M059J (cell line): ENCODE data around the gene NPAS3. TPM values are rescaled to one million over a fixed set of nuclear protein-coding genes. Genes with fewer than 3 reads are reported as not detected.

Experiments
- DNase-seq: peaks from one replicate; pipeline ENCODE4 v3.0.0-alpha.2; 2012; ENCODE audit warnings: low read depth
- total RNA-seq: library from RNA; depleted of rRNA; stranded (reverse); fragments of >200 nt; shearing (Covaris generic); gene quantifications from 2 replicates; pipeline ENCODE4 v1.2.3, GENCODE V29; 2014

The NPAS3 gene
- total RNA-seq, 1 experiment from 2014 or later, result 2.7 TPM

DNA sequence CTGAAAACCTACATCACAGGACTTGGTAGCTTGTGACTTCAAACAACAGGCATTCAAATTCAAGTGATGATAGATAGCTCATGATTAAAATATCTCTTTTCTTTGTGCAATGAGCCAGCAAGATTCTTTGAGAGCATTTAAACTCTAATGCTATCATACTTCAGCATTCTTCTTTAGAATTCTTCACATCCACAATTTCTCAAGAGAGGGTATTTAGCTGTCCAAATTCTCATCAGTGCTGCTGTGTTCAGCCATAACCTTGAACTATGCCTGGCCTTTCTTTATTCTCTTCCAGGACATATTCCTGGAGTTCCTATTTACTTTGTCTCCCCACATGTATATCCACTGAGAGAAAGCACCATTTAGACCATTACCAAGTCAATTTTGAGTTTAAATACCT is 691.1 kb downstream of the NPAS3 start:
- DNase-seq, result no peak

DNA sequence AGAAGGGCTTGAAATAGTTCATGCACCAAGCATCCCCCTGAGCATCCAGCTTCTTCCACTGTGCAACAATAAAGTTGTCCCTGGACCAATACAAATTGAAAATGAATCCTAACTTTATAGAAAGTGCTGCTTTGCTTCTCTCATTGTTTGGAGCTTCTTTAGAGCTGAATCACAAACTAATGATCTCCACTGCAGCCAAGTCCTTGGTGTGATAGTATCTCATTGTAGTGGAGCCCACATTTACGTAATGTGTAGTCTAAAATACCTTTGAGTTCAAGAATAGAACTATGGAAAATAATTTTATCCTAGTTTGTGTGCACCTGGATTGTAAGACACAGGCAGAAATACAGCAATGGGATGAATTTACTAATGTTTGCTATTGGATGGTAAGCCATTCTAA is 692.3 kb downstream of the NPAS3 start:
- no peak for DNase-seq

GRCh38 chr14:33631441-33631840 is 692.8 kb downstream of the NPAS3 start:
- DNase-seq, result no peak

GRCh38 chr14:33634631-33635030 is 696.0 kb downstream of the NPAS3 start:
- peak; percentile 54 for DNase-seq

DNA sequence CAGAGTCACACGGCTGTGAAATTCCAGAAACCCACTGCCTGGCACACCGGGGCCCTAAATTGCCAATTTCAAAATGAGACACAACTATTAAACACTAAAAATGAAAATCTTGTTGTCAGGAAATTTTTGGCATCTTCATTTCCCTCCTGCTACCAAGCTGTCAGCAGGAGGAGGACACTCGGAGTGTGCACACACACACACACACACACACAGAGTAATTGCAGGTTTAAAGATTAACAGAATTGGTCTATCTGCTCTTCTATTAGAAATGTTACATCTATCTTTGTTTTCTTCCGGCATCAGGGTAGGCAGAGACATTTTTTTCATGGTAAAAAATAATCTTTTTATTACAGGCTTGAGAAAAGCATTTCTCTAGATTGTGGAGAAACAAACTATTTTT is 698.0 kb downstream of the NPAS3 start:
- DNase-seq, result no peak

GRCh38 chr14:33642080-33642479 is 703.4 kb downstream of the NPAS3 start:
- DNase-seq, result peak; percentile 12

- peak; percentile 57 for DNase-seq
These were observed 704.1 kb downstream of the NPAS3 start for GRCh38 chr14:33642691-33643244.

DNA sequence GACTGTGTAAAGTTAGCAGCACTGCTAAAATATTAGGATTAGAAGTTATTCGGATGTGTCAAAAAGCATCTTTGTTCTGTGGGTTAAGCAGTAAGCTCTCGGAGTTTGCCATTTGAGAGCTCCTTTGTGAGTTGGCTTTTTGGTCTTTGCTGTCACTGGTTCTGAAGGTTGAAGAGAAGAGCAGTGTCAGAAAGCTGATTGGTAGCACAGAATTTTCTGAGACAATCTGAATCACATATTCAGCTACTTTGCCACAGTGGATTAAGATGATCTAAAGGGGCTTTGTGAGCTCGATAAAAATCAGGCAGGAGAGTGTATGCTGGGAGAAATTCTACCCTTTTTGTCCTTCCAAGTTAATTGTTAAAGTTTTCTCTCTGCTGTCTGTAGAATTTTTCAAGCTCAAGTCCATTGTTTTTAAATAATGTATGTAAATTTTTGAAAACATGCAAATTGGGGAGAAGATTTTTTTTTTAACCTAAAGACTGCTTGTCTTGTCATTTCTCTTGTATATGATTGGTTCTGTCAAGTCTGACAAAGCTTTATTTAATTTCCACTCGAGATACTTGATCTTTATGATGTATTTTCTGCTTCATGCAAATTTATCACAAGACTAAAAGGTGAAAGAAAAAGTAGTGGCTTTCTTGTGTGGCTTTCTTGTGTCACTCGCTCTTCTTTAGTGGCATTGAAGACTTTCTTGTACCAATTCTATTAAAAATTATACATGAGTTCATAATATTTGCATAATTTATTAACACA is 704.9 kb downstream of the NPAS3 start:
- peak; percentile 9 for DNase-seq

DNA sequence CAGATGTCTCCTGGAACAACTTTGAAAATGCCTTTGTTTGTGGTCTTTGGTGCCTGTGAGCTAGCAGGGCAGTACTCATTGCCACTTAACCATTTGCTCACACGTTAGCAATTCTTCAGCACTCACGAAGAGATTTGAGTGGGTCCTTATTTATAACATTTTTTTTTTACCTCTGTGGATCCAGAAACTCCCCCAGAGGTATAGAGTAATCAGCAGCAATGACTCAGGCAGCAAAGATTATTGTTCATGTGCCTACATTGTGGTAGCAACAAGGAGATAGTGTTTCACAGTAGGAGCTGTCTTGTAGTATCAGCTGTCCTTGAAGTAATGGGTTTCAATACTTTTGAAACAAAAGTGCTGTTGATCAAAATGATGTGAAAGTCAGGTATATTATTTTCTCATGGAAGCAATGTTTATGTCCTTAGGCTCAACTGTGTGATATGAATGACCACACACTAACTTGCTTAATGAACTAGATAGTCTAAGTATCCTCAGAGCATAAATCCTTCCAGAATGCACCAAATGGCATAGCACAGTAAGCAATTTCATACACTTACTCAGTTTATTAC is 708.1 kb downstream of the NPAS3 start:
- DNase-seq, result peak; percentile 90

GRCh38 chr14:33647385-33647786 is 708.7 kb downstream of the NPAS3 start:
- peak; percentile 97 for DNase-seq

GRCh38 chr14:33650430-33650829 is 711.8 kb downstream of the NPAS3 start:
- DNase-seq, result no peak

- DNase-seq, result no peak
These were observed 714.1 kb downstream of the NPAS3 start for GRCh38 chr14:33652566-33653307.

DNA sequence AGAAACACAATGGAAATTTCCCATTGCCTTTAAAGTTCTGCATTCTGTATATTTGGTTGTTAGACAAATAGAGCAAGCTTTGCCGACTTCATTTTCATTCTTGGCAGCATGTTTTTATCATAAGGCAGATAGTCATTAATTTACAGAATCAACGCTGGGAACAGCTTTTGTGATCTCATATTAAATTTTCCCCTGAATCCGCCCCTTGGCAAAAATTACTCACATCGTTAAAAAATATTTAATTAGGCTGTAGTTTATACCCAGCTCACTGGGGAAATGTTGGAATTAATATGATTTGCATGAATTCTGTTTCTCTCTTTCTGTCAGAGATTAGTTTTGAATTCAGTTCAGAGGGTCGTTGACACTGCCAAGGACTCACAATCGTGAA is 714.6 kb downstream of the NPAS3 start:
- DNase-seq, result no peak

GRCh38 chr14:33655421-33655820 is 716.7 kb downstream of the NPAS3 start:
- DNase-seq, result peak; percentile 48

DNA sequence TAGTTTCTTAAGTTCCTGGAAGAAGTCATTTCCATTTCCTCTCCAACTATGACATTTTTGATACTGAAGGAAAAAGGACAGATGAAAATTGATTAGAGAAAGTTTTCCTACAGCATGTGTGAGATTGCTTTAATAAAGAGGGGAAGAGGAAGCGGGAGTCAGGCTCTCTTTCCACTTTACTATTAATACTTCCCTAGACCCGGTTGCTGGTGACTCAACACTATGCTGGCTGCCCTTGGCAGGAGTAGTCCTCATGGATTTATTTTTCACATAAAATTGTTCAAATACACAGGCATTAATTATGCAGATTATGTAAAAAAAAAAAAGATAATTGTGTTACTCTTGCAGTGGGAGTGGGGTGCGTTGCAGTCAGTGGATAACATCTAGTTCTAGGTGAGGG is 718.8 kb downstream of the NPAS3 start:
- DNase-seq, result peak; percentile 52

DNA sequence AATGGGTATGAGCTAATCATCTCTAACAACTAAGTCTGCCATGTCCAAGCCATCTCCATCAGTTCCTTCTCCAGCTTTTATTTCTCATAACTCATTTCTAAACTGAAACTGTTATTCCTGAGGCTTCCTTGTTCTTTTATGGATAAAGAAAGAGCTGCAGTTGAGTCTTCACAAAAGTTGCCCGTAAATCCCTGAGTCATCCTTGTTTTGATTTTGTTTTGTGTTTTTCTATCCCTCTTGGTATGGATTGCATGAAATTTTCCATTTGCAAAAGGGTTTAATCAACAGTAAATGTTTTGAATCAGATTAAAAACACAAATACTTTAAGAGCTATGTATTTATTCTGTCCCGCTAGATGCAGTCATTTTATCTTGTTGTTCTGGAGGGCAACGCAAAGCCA is 721.6 kb downstream of the NPAS3 start:
- peak; percentile 22 for DNase-seq

DNA sequence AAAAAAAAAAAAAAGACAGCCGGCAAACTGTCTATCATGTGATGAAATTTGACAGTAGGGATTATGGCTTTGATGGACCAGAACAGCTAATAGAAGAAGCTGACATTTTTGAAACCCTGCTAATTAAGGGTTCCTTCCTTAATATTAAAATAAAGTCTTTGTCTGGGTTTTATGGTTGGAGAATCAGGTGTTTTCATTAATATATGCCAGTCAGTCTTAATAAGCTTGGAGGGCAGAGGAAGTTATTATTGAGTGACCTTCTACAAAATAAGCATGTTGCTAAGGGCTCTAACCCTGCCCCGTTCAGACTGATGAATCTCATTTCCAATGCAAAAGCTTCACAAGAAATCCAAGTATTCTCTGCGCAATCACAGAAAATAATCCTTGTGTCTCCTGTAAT is 722.4 kb downstream of the NPAS3 start:
- no peak for DNase-seq

DNA sequence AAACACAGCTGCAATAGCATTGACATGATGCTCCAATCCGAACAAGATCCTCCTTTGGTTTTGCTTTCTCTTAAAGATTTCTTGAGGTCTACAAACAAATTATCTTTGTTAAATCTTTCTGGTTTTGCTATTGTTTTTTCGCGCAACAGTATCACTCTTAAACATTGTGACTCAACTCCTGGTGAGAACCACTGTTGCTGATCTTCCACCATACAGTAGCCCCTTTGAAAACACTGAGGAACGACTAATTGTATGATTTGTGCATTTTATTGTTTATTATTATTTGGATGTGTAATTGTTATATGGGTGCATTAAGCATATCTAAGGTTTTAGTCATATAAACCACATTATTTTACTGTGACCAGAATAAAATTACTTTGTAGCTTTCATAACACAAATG is 729.4 kb downstream of the NPAS3 start:
- DNase-seq, result peak; percentile 93

DNA sequence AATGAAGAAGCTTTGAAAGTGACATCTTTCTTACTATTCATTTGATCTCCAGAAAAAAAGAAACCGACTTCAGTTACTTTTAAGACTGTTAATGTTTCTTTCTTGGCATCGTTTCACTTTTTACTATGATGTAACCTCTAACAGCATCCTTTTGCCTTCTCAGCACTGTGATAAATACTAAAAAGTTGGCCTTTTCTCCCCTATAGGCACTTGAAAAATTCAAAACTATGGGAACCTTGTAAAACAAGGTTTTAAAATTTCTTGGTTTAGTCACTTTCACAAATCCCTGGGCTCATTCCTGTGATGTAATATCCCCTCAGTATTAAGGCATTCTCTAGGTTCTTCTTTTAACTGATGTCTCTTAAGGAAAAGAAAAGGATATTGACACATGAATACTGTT is 730.4 kb downstream of the NPAS3 start:
- peak; percentile 61 for DNase-seq

DNA sequence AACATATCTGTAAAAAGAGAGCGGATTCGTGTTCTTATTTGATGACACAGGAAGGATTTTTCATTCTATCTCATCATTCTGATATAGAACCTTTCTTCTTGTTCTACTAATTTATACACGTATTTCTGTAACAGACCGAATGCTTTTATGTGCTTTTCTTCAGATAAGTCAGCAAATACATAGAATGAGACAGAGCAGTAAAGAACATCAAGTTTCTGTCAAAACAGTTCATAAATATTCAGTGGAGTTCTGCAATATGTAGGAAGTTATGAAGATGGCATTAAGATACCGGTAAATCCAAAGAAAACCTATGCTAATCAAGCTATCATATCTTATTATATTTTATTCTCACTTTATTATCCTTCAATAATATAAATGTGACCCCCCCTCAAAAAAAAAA is 731.6 kb downstream of the NPAS3 start:
- DNase-seq, result no peak

DNA sequence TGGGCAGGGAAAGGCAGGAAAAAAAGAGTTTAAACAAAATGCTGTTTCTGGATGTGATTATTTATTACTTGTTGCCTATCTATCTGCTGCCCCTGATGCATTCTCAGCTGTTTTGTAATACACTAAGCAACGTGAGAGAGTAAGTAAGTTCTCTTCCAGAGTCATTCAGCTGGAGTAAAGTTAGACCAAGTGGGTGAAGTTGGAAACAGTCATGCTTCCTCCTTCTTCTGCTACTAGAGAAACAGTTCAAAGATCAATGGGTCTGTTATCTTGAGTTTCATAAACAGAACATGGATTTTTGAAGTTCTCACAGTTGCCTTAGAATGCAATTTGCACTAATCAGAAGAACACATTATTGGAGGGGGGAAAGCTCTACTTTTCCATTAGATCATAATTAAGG is 732.9 kb downstream of the NPAS3 start:
- no peak for DNase-seq

- DNase-seq, result no peak
These were observed 736.2 kb downstream of the NPAS3 start for GRCh38 chr14:33674927-33675326.
